HG03103 (cell line): ENCODE measurements around the gene LRSAM1.

Experiments used
- ATAC-seq: cut with Tn5 transposase; IDR thresholded peaks from one replicate; pipeline ENCODE4 v1.9.1; 2021; ENCODE audit warnings: low read depth; ENCODE audit not compliant: unreplicated experiment

LRSAM1 gene

DNA sequence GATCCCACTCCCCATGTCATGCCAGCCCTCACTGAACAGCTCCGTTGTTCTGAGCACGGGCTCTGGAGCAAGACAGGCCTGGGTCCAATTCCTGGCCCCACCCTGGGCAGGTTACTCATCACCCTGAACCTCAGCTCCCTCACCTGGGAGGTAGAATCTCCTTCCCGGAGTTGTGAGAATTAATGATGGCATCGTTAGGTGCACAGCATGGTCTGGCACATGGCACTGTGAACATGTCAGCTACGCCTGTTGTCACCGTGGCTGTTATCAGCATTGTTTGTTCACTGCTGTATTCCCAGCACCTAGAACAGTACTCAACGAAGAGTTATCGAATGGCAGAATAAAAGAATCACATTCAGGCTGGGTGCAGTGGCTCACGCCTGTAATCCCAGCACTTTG is 43.0 kb downstream of the LRSAM1 start:
- no peak for ATAC-seq

DNA sequence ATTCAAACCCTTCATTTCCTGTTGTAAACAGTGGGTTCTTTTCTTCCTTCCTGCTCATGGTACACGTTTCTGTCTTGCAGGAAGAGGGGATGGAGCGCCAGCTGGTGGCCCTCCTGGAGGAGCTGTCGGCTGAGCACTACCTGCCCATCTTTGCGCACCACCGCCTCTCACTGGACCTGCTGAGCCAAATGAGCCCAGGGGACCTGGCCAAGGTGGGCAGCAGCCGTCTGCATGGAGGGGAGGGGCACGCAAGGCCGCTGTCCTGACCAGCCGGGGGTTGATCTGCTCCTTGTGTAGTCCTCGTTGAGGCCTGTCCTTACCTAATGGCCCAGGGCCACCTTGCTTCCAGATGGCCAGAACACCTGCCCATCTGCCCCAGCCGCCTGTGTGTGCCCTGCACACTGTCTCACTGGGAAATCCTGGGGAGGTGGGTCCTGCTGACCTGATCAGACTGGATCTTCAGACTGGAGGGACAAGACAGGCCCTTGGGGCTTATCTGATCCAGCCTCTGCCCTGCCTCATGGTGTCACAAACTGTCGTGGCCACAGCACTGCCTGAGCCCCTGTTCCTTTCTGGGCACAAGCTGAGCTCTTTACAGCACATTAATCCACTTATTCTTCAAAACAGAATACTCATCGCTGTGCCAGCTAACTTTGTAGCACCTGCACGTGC is 44.7 kb downstream of the LRSAM1 start:
- no peak for ATAC-seq

DNA sequence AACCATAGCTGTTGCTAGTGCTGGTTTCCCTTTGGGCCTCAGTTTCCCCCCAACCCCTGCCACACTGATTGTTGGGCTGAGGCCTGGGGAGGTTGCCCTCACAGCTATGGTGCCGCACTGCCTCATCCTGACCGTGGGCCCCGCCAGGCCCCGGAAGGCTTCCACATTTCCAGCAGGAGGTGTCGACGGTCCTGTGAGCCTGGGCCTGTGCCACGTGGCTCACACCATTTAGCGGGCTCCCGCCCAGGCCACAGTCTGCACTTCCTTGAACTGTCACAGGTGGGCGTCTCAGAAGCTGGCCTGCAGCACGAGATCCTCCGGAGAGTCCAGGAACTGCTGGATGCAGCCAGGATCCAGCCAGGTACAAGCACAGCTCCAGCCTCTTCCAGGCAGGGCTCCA is 45.7 kb downstream of the LRSAM1 start:
- no peak for ATAC-seq

DNA sequence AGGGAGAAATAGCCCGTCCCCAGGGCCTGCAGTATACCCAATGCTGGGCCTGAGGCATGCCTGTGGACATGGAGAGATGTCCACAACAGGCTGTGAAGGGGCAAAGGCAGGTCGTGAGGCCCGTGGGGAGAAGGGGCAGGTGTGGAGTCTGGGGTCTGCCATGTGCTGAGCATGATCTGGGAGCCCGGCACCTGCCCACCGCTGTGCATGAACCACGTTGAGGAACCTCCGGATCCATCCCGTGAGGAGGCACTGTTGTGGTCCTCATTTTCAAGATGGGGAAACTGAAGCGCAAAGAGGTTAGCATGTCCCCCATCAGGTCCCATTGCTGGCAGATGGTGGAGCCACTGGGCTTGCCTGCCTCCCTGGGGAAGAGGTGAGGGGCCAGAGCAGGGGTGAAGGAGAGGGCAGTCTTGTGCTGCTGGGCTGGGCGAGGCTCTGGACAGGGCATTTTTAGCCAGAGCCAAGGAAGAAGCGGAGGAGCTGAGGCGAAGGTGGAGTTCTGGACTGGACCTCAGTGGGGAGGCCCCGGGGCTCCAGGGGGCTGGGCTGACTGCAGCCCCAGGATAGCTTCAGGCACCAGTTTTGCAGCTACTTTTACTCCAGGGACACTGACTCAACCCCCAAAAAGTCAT is 46.5 kb downstream of the LRSAM1 start:
- ATAC-seq = no peak

DNA sequence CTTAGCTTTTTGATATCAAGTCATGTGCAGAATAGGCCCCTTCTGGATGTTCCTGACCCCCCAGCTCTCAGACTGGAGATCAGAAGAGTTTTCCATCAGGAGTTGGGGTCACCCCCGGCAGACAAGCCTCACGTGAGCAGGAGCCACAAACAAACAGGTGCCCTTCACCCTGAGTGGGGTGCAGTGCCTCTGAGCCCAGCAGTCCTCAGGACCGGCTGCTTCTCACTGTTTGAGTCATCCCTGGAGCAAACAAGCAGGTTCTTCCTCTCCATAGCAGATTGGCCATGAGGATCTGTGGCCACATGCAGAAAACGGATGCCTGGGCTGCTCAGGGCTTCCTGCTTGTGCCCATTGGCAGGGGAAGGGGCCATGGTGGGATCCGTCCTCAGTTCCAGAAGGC is 47.0 kb downstream of the LRSAM1 start:
- no peak for ATAC-seq

DNA sequence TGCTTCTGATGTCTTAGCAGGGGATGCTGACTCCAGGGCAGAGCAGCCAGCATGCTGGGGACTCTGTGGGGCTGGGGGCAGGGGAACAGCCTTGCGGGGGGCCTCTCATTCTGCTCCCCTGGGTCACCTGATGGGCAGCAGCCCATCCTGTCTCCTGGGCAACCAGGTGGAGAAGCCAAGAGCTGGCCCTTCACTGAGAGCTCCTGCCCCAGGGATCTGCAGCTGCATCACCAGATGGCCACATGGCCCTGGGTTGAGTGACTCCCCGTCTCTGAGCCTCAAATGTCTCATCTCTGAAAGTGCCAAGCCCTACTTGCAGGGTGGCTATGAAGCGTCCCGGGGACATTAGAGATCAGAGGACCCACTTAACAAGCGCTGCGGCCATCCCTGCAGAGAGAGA is 49.1 kb downstream of the LRSAM1 start:
- ATAC-seq = no peak

DNA sequence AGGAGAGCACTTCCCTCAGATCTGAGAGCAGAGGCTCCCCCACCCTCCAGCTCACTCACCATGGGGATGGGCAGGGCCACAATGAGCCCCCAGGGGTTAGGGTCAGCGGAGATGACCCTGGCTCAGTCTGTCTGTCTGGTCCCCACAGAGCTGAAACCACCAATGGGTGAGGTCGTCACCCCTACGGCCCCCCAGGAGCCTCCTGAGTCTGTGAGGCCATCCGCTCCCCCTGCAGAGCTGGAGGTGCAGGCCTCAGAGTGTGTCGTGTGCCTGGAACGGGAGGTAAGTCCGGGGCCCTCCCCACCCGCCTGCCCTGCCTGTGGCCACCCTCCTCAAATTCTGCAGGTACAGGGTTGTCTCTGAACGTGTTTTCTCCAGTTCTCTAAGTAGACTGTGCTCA is 49.6 kb downstream of the LRSAM1 start:
- ATAC-seq = no peak

DNA sequence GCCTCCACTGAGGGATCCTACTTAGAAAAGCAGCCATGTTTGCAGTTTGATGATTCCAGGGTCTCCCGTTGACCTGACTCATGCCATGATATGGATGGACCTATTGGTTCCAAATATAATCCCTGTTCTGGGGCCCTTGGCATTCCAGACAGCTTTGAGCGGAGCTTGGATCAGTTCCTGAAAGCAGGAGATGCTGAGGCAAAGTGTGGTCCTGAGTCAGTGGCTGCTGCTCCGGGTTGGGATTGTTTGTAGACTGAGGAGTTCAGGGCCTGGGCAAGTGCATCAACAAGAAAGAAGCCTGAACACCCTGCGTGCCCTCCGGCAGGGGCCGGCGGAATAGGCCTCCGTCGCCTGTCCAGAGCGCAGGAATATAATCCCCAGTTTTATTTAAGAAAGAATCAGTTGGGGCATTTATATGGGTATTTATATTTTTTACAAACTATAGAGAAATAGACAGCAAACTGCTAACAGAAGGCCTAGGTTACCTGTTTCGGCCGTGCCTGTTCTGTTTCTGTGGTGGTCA is 50.6 kb downstream of the LRSAM1 start:
- no peak for ATAC-seq

DNA sequence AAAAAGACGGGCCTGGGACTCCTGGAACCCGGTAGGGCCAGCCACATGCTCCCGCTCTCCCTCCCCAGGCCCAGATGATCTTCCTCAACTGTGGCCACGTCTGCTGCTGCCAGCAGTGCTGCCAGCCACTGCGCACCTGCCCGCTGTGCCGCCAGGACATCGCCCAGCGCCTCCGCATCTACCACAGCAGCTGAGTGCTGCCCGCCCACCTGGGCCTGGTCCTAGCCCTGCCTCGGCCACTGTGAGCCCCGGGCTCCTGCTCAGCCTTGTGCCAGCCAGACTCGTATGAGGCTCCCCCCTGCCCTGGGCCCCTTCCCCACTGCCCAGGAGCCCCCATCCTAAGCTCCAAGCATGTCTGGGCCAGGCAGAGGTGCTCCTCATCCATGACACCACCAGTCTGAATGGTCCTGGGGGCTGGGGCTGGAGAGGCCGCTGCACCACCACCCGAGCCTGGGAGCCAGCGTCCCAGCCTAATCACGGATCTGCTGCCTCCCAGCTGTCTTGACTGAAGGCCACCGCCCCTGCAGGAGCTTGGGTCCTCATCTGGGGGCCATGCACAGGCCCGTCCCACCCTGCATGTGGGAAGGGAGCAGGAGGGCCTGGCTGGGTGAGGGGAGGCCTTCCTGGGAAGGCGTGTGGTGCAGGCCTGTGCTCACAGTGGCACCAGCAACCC is 51.5 kb downstream of the LRSAM1 start:
- no peak for ATAC-seq

DNA sequence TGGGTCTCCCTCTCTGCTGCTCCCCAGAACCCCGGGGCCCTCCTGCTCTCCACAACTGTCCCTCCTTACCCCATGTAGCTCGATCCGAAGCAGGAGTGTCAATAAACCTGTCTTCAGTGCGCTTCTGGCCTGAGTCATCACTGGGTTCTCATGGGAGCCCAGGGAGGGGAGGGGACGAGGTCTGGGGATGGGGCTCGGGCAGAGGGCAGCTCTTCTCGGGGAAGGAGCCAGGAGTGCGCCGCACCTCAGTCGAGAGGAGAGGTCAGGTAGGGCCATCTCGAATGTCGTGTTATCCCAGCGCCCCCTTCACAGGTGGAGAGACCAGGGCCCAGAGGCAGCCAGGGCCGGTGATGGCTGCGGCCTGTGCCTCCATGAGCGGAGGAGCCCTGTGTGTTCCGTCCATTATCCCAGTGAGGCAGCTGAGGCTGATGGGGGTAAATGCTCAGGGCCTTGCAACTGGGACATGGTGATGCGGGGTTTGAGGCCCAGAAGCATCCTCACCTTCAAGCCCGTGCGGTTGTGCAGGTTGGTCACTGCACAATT is 52.1 kb downstream of the LRSAM1 start:
- no peak for ATAC-seq

DNA sequence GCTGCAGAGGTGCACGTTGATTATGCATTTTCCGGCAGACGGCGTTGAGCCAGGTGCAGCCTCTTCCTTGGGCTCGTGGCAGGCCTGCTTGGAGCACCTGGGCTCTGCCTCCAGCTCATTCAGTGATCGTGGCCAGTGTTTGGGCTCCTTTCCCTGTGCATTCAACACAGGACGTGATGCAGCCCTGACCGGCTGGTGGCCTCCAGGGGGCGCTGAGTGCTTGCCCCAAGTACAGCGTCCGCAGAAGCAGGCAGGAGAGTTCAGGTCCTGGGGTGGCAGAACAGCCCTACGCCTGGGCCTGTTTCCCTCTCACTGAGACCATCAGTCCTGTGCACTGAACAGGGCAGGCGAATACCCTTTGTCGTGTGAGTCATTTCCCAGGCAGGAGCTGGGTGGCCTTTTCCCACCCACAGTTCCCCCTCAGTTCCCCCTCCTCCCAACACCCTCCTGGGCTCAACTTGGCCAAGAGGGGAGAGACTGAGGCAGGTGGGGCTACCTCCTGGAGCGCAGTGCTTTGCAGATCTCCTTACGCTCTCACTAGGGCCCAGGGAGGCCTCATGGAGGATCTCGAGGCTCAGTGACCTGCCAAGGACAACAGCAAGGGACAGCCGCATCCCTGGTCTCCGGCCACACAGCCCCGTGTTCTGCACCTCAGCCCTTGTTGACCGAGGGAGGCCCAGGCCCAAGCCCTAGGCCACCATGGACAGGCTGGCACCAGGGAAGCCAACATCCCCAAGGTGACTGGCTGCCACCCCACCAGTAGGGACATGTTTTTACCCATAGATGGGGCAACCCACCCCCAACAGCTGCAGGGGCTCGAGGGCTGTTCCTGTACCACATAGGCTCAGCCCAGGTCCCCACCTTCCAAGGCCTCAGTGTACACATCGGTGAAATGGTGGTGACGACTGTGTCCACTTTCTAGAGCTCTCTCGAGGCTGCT is 52.9 kb downstream of the LRSAM1 start:
- ATAC-seq = no peak

DNA sequence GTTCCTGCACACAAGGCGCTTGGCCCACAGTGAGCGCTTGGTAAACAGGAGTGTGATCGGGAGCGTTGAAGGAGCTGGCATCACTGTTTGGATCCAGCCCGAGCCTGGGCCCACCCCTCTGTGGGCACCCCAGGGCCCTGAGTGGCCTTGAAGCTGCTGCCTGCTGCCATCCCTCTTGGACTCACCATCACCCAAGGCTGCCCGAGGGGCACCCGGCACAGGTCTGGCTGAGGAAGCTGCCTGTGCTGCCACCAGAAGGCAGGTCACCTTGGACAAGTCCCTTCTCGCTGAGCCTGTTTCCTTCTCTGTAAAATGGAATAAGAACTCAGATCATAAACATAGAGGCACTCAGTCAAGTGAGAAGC is 53.6 kb downstream of the LRSAM1 start:
- no peak for ATAC-seq

DNA sequence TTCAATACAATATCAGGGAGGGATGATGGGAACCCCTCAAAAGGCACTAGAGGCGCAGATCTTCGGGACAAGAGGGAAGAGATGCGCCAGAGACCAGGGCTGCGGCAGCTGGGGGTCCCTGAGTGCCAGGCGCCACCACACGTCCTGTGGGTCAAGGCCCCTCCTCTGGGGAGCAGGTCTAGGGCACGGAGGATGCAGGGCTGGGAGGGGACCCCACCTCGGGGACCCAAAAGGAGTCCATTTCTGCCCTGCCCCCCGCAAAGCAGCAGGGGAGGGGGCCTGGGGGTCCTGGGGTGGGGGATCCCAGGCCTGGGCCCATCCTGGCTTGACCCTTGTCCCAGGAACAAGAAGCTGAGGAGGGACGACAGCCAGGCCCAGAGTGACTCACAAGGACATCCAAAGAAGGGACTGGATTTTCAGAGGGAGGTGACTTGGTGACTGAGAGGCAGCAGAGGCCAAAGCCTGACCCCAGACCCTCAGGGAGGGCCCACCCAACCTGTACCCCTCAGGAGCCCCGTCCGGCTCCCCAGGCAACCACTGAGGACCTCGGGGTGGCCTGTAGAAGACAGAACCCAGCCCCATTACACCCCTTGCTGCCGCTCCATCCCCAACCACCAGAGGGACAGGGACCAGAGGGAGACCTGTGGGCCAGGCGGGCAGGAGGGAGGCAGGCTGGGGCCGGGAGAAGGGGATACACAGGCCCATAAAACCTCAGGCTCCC is 54.2 kb downstream of the LRSAM1 start:
- ATAC-seq = no peak

DNA sequence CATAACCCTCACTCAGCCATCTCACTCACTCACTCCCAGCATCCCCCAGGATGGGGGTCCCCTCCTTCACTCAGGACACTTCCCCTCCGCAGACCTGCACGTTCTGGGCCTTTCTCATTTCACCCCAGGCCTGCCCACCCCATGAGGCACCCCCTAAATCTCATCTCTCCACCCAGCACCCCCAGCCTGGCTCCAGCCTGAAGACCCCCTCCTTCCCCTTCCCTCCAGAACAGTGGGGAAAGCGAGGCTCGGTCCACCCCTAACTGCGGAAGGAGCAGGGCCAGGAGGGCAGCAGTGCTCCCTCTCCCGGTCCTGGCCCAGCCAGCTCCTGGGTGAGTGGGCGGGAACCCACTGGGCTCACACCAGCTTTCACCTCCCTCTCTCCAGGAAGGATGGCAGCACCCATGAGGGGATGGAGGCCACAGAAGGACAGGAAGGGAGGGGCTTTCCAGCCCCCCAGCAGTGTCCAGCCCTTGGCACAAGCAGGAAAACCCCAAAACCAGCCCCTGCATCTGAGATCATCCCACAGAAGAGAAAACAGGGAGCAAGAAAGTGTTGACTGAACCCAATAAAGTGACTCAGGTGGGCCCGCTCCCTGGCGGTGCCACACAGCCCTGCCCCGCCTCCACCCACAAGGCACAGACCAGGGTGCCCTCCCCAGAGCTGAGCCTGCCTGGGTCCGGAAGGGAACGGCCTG is 55.0 kb downstream of the LRSAM1 start:
- no peak for ATAC-seq

DNA sequence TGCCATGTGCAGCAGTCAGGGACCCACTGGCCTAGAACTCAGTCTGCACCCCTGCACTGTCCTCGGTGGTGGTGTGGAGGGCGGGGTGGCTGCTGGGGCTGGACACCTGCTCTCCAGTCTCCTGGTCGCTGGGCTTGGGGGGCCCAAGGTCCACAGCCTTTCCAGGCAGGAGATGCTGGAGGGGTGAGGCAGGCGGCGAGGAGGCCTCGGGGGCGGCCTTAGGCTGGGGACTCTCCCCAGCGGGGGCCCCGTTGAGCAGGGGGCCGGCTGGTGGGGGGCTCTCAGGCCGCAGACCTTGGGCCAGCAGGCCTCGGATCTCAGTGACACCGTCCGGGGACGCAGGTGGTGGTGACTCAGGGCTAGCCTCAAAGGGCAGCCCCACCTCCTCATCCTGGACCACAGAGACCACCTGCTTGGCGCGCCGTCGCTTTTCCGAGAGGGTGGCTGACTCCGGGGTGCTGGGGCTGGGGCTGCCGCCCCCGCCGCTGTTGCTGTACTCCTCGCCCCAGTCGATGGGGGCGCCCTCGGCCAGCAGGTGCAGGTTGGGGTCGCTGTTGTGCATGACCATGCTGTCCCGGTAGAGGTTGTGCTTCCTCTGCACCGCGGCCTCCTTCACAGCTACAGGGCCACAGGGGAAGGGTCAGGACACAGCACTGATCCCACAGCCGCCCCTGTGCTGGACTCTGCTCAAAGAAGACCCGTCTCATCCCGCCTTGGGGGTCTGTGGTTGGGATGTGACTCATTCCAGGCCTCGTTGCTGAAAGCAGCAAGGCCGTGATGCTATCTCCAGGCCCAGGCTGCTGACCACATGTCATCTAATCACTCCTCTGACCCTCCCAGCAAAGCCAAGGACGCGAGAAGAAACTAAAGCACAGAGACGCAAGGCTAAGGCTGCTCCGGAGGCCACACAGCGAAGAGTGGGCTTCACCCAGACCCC is 55.8 kb downstream of the LRSAM1 start:
- no peak for ATAC-seq

DNA sequence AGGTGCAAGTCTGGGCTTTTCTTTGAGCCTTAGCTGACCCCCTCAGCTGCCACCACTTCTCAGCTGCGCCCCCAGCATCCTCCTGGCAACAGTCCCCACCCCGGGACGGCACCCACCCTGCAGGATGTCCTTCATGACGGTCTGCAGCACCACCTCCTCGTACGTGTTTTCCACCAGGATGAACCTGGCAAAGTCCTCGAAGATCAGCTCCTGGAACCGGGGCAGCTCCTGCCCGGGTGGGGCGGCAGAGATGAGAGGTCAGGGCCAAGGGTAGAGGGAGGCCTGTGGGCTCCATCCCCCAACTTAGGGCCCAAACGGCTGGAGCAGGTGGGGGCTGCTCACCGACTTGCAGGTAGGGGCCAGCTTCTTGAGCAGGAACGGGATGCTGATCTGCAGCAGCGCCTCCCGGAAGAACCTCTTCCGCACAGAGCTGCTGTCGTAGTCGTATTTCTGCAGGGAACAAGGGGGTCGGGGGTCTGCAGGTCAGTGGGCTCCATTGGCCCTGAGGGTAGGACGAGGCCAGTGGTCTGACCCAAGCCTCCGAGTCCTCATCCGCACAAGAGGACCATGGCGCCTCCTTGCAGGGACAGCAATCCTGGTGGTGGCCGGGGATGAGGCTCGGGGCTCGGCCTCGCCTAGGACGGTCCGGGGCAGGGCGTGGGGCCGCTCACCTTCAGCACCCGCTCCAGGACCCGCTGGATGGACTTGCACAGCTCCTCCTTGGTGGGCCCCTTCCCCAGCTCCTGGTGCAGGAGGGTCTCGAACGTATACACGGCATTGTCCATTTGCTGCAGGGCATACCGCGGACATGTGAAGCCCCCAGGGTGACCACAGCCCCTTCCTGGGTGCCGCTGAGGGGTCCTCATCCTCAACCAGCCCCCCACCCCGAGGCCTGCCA is 56.7 kb downstream of the LRSAM1 start:
- ATAC-seq = no peak

DNA sequence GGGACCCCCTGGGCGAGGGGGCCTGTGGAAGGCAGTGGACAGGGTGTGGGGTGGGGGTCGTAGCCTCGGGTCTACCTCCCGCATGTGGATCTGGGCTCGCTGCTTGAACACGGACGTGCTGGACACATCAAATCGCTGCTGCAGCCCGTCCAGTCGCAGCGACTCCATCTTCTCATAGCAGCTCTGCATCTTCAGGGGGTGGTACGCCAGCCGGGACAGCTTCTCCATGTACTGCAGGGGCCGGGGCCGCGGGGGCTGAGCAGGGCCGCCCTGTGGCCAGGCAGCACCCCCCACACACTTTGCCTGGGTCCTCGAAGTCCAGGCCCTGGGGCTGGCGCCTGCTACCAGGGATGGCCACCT is 57.6 kb downstream of the LRSAM1 start:
- no peak for ATAC-seq
